KBM-7 (cell line): ENCODE data around the gene CSMD2.

Source experiments
- DNase-seq: peaks from one replicate; pipeline ENCODE4 v3.0.0-alpha.2; 2015
- in situ Hi-C: fragments of 300-500 bp; cut with MboI; formaldehyde crosslinking; loops from 2 replicates; pipeline ENCODE4 v1.14.3; 2020; ENCODE audit warnings: low sequenced_read_pairs, low pct_unique_long_range_greater_than_20kb, mixed read lengths

CSMD2 gene

DNA sequence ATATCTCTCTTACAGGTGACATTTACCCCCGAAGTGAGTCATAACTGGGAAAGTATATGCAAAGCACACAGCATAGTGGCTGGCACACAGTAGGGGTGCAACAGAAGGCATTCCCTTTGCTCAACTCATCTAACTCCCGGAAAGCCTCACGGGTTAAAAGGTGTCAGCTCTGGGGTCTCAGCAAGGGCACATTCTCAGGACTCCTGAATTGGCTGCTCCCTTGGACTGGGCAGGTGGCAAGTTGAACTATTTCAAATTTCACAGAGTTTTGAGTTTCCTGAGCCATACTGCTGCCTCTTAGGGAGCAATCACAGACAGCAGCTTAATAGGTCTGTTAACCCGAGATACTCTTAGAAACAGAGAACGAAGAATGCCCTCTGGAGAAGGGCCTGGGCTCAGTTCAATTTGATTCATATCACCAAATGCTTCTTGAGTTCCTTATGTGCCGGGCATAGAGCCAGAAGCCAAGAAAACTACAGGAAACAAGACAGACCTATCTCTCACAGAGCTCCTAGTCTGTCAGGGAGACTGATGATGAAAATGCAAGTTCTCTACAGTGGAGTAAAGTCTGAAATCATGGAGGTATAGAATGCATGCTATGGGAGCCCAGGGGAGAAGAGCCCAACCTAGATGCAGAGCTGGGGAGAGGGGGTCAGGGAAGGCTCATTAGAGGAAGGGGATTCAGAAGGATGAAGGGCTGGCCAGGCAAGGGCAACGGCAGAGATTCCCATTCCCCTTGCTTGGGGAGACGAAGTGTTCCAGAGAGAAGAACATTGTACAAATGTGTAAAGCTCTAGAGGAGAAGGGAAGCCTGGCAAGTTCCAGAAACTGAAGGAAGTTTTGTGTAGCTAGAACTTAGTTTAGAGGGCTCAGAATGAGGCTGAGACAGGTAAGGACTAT is 445.0 kb downstream of the CSMD2 start:
- in situ Hi-C loops = no loop called here
- no peak for DNase-seq

- no peak for DNase-seq
- in situ Hi-C loops = no loop called here
Observed at GRCh38 chr1:33719326-33719725, 445.7 kb downstream of the CSMD2 start.

DNA sequence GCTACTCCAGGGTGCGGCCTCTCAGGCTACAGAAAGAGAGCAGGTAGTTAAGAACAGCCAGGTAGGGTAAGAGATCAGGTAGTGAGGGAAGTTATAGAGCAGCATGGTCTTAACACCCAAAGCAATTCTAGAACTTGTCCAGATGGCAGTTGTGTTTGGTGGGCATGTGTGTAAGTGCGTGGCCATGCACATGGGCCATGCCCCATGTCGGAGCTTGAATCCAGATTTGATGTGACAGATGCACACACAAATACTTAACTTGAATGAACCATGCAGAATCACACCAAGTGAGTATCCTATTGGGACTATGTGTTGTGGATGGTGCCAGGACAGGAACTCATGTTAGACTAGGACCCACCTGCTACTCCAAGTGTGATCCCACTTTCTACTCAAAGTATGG is 446.8 kb downstream of the CSMD2 start:
- no peak for DNase-seq
- in situ Hi-C loops = no loop called here

GRCh38 chr1:33716976-33717688 is 447.9 kb downstream of the CSMD2 start:
- in situ Hi-C loops = no loop called here

GRCh38 chr1:33715195-33715811 is 449.7 kb downstream of the CSMD2 start:
- no peak for DNase-seq
- in situ Hi-C loops = no loop called here

More at GRCh38 chr1:33716976-33717688, 447.9 kb downstream of the CSMD2 start:
- DNase-seq = no peak

DNA sequence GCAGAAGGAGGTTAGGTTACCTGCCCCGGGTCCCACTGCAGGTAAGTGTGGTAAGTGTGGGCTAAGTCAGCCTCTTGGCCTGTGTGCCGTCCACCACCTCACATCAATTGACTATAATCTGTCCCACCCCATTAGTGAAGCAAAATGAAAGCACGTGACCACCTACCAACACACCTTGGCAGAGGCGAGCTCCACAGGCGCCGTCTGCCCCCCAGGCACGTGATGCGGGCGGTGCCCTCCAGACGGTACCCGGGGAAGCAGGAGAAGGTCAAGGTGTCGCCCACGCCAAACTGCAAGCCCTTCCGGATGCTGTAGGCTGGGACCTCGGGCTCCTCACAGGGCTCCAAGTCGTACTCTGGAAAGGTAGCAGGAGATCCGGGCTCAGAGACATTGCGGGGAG is 450.6 kb downstream of the CSMD2 start:
- in situ Hi-C loops = no loop called here
- no peak for DNase-seq

GRCh38 chr1:33713058-33713877 is 451.8 kb downstream of the CSMD2 start:
- DNase-seq = no peak
- in situ Hi-C loops = no loop called here

DNA sequence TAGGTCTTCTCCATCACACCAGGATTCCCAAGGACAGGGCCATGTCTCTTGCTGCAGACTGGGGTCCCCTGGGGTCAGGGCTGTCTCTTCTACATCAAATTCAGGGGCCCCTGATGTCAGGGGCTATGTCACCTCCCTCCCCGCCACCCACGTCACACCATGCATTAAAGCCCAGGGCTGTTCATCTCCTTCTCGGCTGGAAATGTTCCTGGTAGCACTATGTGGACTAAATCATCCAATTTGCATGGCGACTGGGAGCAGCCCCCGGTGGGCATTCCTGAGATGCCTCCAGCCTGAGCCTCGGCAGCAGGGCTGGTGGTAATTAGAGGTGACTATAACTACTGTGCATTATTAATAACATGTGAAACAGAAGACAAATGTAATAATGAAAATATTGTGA is 452.8 kb downstream of the CSMD2 start:
- in situ Hi-C loops = no loop called here
- DNase-seq = no peak

DNA sequence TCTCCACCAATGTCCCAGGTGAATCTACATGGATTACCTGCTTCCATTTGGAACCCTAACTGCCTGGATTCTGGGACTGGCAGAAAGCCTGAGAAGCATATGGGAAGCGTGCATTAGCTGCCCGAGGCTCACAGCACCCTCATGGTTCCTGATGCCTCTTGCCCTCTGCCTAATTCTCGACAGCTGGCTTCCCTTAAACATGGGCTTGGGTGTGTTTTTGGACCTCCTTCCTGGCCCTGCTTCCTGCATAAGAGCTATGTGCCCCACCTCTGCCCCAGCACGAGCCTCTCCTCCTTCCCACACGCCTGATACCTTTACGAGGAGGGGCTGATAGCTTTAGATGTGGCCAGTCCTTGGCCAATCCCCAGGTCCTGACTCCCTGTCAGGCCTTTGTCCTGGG is 453.5 kb downstream of the CSMD2 start:
- in situ Hi-C loops = no loop called here
- no peak for DNase-seq

- in situ Hi-C loops = no loop called here
- no peak for DNase-seq
Observed at GRCh38 chr1:33710967-33711366, 454.1 kb downstream of the CSMD2 start.

- in situ Hi-C loops = no loop called here
- no peak for DNase-seq
Observed at GRCh38 chr1:33709783-33710718, 455.0 kb downstream of the CSMD2 start.

DNA sequence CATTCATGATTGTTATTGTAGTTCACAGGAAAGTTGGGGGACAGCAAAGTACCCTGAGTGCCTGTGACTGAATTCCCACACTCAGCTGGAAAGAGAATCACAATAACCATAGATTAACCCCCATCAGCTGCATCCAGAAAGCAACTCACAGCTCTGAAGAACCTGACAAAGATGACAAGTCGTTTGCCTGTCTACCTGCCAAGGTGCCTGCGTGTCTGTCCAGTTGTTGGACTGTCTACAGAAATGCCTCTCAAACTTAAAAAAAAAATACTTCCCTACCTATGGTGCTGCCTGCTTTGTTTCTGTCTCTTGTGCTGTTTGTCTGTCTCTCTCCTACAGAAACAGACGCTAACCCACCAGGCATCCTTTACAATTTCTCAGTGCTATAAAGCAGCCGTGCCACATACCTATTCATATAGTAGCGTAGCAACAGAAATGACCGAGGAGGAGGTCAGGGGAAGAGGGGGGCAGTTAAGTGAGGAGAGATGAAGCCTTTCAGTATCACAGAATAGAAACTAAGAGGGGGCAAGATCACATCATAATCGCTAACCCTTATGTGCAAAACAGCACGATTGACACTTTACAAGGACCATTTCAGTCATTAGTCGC is 455.8 kb downstream of the CSMD2 start:
- DNase-seq = no peak
- in situ Hi-C loops = no loop called here

DNA sequence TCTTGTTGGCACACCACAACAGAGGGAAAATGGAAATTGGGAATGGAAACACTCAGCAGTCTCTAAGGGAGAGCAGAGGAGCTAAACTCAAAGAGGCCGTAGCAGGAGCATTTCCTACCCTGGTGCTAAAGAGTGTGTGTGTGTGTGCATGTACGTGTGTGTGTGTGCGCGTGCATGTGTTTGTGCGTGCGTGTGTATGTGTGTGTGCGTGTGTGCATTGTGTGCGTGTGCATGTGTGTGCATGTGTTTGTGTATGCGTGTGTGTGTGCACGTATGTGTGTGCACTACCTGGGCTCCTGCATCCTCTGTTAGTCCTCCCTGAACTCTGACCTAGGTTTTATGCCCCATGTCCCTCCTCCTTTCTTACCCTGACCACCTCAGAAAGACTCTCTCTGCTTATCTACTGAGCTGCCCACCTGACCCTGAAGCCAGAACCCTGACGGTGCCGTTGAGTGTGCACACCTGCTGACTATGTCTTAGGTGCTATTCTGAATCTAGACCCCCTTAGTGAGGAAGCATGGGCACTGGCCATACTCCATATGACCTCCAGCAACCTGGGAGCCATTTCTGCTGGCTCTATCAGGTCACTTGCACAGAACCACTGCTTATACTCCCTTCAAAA is 458.3 kb downstream of the CSMD2 start:
- in situ Hi-C loops = no loop called here
- no peak for DNase-seq

DNA sequence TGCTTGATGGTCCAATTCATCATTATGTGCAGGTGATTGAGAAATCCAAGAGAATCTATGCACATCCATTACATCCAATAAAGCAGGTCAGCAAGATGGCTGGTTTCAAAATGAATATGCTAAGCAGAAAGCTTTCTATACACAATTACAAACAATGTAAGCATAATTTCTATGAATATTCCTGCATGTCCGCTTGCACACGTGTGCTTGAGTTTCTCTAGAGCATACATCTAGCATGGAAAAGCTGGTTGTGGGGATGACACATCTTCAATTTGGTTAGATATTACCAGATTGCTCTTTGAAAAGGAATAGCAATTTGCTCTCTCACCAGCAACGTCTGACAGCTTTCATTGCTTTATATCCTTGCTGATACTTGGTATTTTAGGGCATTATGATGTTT is 461.6 kb downstream of the CSMD2 start:
- DNase-seq = no peak
- in situ Hi-C loops = no loop called here

DNA sequence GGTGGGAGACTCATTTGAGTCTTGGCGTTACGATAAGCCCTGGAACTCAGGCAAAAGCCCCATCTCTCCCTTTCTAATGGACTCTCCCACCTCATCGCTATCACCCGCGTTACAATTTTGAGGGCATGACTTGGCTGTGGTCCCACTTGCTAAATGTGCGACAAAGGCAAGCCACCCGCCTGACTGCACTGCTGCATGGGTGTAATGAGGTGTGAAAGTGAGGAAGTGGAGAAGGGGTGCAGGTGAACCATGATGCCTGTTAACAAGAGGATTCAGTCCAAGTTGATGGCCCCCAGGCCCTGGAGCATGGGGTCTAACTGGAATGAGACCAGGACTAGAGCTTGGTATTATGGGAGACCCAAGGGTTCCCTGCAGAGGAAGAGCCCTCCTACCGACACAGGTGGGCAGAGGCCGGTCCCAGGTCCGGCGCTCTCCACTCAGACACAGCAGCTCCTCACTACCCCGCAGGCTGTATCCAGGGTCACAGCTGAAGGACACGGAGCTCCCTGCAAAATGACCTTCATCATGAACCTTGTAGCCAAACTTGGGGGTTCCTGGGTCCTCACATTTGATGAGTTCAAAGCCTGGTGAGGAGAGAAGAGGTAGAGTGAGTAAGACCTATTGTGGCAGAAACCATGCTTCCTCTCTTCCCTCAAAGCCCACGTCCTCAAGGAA is 466.5 kb downstream of the CSMD2 start:
- in situ Hi-C loops = no loop called here
- DNase-seq = no peak

DNA sequence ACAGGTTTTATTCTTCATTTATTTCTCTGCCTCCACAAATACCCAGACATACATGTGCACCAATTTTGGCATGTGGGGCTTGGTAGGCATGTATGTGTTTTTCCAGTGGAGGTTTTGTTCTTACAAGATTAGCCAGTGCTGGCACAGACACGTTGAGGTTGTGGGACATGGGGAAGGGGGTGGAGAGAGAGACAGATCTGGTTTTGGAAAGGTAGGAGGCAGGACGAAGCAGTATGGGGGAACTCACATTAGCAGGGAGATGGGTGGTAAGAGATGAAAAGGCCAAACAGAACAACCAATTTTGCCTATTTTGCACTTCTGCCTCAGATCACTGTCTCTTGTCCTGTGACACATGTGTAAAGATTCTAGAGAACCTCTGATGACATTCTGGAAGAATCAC is 467.2 kb downstream of the CSMD2 start:
- in situ Hi-C loops = no loop called here
- no peak for DNase-seq

GRCh38 chr1:33696962-33697361 is 468.1 kb downstream of the CSMD2 start:
- in situ Hi-C loops = no loop called here
- no peak for DNase-seq
